HG03520 (cell line): ENCODE measurements around the gene RAVER2.

Source experiments
- ATAC-seq: cut with Tn5 transposase; IDR thresholded peaks from one replicate; pipeline ENCODE4 v1.9.1; 2021; ENCODE audit warnings: mild to moderate bottlenecking, moderate library complexity; ENCODE audit not compliant: unreplicated experiment

The RAVER2 gene

DNA sequence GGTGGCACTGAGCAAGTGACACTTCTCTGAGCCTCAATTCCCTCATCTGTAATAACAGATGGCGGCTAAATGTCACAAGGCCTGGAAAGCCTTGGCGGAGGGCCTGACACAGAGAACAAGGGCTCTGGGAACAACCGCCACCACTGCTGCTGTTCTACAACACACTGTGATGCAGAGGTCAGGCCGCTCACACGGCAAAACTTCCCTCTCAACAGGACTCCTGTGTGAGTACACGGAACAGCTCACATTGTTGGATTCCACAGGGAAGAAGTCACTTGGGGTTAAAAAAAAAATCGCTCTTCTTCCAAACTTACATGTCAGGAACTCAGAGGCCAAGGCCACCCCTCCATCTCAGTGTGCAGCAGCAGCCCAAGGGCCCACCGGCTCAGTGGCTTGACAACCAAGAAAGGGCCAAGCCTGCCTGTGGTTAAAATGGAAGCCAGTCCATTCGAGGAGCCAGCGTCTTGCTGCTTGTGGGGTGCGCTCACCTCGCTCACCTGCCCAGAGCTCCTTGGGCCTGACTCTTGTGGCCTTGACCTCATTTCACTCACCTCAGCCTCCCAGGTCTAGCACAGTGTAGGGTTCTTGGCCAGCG, 101.1 kb downstream of the RAVER2 start:
- ATAC-seq: no peak

- ATAC-seq: no peak
Observed at GRCh38 chr1:64846573-64847430, 101.9 kb downstream of the RAVER2 start.

DNA sequence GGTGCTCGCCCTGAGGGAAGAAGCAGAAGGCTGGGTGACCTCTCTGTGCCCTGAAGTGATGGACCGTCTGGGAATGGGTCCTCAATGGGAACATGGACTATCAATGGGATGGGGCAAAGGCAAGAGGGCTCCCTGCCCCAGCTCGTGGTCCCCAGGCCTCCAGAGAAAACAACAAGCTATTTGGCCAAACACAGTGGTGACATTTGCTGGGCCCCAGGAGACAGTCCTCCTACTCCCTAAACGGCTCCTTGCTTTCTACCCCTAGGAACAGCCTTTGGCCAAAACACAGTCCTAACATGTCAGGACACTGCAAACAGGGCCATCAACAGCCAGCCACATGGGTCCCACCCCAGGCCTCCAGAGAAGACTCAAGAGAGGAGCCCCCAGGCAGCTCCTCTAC, 102.8 kb downstream of the RAVER2 start:
- ATAC-seq: no peak

GRCh38 chr1:64848136-64848535, 103.3 kb downstream of the RAVER2 start:
- ATAC-seq: no peak

- no peak for ATAC-seq
Observed at GRCh38 chr1:64848803-64849202, 103.9 kb downstream of the RAVER2 start.

DNA sequence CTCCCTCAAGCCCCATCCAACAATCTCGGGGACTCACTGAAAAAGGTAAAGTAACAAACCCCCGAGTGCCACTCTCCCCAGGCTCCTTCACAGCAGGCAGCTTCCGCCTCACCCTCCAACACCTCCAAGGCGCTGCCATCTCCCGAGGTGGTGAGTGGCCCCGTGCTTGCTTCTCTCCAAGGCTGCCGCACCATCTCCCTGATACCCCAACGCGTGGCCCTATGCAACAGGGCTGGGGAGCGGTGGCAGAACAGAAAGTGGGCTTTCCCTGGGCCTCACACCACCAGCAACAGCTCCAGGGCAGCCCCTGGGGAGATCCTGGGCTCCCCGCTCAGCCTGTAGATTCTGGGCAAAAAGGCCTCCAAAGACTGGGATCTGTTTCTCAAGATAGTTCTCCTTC, 105.1 kb downstream of the RAVER2 start:
- no peak for ATAC-seq

- no peak for ATAC-seq
Observed at GRCh38 chr1:64850846-64851245, 106.0 kb downstream of the RAVER2 start.

GRCh38 chr1:64851664-64852063, 106.8 kb downstream of the RAVER2 start:
- ATAC-seq: no peak

DNA sequence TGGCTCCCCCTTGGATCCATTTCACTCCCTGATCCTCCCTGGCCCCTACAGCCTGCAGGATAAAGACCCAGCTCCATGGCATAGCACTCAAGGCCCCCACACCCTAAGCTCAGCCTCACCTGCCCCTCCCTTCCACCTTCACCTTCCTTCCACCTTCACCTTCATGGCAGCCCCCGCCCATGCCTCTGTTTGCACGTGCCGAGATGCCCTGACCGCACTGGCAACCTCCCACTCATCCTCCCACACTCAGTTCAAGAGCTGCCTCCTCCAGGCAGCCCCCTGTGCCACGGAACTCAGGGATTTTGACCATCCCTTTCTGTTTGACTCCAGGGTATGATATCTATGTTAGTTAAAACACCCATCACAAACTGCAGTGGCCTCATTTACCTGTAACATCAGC, 109.8 kb downstream of the RAVER2 start:
- ATAC-seq: no peak

DNA sequence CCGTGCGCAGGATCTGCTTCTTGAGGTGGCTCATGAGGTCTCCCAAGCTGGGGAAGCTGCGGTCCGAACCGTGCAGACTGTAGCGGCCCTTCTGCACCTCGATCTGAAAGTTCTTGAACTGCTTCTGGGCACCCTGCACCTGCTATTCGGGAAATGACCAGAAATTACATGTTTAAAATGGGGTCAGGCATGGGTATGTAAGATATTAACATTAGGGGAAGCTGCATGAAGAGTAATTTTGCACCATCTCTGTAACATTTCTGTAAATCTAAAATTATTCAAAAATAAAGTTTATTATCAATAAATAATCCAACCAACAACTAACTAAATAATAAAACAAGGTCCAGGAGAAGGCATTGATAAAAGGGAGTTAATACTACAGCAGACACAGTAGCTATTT, 110.7 kb downstream of the RAVER2 start:
- no peak for ATAC-seq

- ATAC-seq: no peak
Observed at GRCh38 chr1:64856553-64856952, 111.7 kb downstream of the RAVER2 start.

- ATAC-seq: no peak
Observed at GRCh38 chr1:64857347-64857746, 112.5 kb downstream of the RAVER2 start.

DNA sequence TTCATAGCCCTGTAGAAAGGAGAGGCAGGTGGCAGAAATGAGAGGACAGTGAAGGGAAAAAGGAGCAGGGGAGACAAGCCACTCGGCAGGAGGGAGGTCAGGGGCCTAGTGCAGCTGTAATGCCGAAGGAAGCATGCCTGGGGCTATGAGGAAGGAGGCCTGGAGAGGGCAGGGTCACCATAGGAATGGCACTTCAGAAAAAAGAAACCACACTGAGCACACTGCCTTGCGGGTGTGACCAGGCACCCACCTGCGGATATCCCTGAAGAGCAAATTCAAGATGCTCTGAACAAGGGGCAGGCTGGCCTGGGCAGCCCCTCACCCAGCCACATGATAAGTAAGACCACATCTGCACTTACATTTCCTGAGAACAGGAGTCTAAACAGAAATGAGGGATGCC, 116.7 kb downstream of the RAVER2 start:
- no peak for ATAC-seq

- ATAC-seq: peak; percentile 100
Observed at GRCh38 chr1:64864018-64864940, 119.4 kb downstream of the RAVER2 start.

DNA sequence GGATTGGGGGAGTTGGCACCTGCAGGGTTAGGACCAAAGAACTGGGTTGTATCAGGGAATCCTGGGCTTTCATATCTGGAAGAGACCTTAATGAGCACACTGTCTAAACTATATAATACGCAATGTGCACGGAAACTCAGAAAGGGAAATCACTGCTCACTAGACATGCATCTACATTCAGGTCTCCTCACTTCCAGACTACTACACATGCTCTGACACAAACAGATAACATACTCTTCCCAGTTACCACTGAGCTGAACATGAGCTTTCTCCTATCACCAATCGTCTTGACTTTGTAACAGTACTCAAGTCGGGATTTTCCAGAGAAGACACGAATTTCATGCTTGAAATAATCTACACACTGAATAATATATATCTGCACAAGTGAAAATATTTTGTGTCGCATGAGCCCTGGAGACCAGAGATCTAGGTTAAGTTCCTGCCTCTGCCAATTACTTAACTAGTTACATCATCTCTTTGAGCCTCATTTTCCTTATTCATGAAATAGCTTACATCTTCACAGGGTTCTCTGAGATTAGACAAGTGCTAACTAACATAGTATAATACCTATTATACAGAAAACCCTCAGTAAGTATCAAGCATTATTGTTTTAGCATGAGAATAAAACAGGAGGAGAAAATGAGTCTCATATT, 120.4 kb downstream of the RAVER2 start:
- no peak for ATAC-seq

DNA sequence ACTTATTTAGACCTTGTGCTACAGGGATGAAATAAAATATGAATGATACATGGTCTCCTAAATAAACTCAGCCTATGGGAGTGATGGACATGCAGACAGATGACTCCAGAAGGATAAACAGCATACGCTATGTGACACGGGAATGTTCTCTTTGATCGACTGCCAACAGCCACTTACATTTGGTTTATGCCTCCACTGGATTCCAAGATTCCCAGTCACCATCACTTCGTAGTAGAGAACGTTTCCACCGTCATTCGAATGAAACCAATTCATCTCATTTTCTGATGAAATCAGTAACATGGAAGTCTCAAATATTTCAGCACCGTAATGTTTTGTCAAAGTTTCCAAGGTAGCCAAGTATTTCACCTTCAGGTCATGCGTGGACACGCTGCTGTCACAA, 121.8 kb downstream of the RAVER2 start:
- no peak for ATAC-seq

GRCh38 chr1:64867266-64867665, 122.4 kb downstream of the RAVER2 start:
- no peak for ATAC-seq

DNA sequence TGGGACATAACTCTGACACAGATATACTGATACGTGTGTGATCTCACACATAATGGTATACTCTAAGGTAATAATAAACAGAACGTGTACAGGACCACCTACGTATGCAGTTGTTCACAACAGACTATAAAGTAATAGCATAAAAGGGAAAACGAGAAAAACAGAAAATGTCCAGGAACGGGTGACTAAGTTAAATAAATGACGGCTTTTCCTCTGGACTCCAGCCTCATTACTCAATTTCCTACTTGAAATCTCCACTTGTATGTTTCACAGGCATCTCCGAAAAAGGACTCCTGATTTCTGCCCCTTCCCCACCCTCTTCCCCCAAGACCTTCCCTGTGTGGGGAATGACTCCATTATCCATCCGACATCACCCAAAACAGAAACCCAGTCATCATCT, 126.4 kb downstream of the RAVER2 start:
- no peak for ATAC-seq

DNA sequence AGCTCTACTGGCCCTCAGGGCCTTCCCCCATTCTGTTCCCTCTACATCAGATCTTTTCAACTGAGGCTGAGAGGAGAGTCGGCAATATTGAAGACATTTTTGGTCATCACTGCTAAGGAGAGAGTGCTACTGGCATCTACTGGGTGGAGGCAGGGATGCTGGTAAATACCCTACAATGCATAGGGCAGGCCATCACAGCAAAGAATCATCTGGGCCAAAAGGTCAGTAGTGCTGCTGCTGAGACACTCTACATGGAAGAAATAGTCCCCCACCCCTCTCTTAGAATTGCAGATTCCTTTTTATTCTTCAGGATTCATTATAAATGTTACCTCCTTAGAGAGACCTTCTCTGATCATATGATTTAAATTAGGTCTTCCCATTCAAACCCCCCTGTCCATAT, 127.2 kb downstream of the RAVER2 start:
- no peak for ATAC-seq

DNA sequence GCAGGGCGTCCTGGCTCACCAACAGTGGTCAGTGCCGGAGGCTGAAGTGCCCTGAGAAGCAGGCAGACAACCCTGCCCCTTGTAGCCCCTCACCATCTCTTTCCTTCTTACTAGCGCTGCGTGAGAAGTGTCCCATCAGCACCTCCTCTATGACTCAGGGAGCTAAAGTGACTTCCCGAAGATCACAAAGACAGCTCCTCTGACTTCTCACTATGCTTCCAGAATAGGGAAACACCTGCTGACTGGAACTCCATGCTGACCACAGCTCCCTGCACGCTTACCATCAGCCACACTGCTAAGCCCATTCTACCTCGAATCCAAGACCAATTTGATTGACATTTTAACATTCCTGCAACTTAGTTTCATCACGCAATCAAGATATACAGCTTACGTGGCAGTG, 128.7 kb downstream of the RAVER2 start:
- ATAC-seq: no peak

- ATAC-seq: no peak
Observed at GRCh38 chr1:64874666-64875065, 129.8 kb downstream of the RAVER2 start.
